GM12874 (cell line): ENCODE measurements around the gene TEKT1.

ENCODE experiments used
- TF ChIP-seq, protein P1 (sequence below): IDR thresholded peaks from 2 replicates; pipeline ENCODE4 v1.5.1; 2011; ENCODE audit warnings: low read depth, mild to moderate bottlenecking, control low read depth, low read length, moderate library complexity; ENCODE audit not compliant: insufficient read depth

The TEKT1 gene

DNA sequence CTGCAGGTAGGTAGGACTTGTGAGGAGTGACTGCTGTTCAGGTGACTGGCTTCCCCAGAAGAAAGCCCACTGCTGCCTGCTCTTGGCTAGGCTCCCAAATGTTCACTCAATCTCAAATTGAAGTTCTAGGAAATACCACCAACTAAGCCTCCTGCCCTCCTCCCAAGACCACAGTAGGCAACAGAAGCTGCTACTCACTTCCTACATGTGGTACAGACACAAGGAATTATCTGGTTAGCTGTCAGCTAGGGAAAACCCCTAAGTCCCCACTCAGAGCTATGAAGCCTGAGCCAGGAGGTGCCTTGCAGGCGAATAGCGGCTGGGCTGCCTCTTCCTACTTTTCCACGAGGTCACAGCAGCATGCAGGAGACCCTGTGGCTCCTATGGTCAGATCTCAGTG lies 50.6 kb downstream of the TEKT1 start:
- TF ChIP-seq, protein P1, sequence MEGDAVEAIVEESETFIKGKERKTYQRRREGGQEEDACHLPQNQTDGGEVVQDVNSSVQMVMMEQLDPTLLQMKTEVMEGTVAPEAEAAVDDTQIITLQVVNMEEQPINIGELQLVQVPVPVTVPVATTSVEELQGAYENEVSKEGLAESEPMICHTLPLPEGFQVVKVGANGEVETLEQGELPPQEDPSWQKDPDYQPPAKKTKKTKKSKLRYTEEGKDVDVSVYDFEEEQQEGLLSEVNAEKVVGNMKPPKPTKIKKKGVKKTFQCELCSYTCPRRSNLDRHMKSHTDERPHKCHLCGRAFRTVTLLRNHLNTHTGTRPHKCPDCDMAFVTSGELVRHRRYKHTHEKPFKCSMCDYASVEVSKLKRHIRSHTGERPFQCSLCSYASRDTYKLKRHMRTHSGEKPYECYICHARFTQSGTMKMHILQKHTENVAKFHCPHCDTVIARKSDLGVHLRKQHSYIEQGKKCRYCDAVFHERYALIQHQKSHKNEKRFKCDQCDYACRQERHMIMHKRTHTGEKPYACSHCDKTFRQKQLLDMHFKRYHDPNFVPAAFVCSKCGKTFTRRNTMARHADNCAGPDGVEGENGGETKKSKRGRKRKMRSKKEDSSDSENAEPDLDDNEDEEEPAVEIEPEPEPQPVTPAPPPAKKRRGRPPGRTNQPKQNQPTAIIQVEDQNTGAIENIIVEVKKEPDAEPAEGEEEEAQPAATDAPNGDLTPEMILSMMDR: no peak

GRCh38 chr17:6780001-6780400 lies 51.5 kb downstream of the TEKT1 start:
- TF ChIP-seq, protein P1: no peak

DNA sequence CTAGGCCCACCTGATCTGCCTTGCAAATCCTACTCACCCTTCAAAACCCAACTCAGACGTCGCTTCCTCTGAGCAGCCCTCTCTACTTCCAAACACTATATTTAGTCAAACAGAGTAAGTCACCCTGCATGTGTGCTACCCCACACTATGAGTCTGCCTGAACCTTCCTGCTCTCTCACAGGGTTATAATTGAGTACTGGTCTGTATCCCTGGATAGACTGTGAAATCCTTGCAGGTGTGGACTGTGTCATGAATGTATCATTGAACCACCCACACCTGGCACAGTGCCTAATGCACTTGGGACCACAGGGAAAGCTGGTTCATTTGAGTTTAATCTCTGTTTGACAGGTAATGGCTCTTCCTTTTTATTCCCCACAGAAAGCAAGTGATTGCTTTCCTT lies 52.1 kb downstream of the TEKT1 start:
- TF ChIP-seq, protein P1: no peak

DNA sequence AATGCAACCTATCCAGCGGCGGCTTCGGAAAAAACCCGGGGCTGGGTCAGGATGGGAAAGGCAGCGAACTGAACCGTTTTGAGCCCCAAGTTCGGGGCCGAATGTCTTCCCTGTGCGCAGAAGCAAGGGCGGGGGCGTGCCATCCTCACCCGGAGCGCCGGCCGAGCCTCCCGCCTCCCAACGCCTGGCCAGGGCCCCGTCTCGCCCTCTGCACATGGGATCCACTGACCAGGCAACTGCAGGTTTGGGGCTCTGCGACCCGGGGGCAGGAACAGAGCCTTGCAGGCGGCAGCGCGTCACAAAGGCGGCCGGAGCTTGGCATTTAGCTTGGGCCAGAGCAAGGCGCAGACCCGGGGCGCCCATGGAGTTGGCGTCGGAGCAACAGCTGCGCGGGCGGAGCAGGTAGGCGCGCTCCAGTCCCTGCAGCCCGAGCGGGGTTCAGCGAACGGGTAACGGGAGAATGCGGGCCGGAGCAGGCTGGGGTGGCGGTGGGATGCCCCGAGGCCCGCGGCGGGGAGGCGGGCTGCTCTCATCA lies 55.6 kb downstream of the TEKT1 start, which contains the start of gene FBXO39:
TSS of gene FBXO39 (plus strand) at position 345 of the 535 bp plus-strand sequence. CDS start 3,654 bp downstream, outside the sequence.
- TF ChIP-seq, protein P1: no peak

DNA sequence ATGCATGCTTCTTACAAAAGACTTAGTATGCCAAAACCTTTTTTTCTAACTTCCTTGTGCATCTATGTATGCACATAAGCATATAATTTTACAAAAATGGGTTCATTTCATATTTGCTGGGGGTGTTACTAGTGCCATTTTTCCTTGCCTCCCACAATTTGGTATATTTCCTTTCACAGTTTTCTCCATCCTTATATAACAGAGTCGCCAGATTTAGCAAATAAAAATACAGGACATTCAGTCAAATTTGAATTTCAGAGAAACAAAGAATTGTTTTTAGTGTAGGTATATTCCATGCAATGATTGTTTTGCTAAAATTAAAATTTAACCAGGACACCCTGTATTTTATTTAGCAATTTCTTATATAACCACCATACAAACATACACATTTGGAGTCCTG lies 59.5 kb downstream of the TEKT1 start:
- TF ChIP-seq, protein P1: no peak

DNA sequence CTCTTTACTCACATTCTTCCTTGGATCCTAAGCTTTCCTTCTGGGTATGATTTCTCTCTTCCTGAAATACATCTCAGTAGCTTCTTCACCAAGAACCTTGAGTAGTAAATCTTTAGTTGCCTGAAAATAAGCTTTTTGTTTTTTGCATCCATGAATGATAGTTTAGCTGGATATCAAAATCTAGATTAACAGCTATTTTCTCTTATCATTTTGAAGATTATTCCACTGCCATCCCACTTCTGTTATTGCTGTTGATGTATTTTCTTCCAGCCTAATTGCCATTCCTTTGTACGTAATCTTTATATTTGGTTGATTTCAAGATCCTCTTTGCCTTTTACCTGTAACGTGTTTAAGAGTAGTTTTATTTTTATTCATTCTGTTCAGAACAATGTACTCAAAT lies 63.1 kb downstream of the TEKT1 start:
- TF ChIP-seq, protein P1: no peak

- TF ChIP-seq, protein P1: no peak
Observed at GRCh38 chr17:6761779-6762178, 69.8 kb downstream of the TEKT1 start.
